ENCODE data around the gene PHACTR3. TPM values are rescaled to one million over a fixed set of nuclear protein-coding genes. Genes with fewer than 3 reads are reported as not detected.

The PHACTR3 gene
- polyA plus RNA-seq, 2 of the 4 experiments (the other 2 are of a cell fraction) = not detected

- CTCF ChIA-PET = interaction anchor here (1.0 to 4.2 kb wide), 3 partner anchors 10 to 28 kb away, joined by 4 to 27 read pairs (median 24); no protein-coding TSS in a partner anchor
- H3K4me1 ChIP-seq = no peaks in the 10 kb centered on the region
- TF ChIP-seq FOXS1 (CRISPR knock-in tag; IDR thresholded peaks at IDR 0.05) = no peak
- TF ChIP-seq HES2 (IDR thresholded peaks at IDR 0.05) = no peak
- no peak for TF ChIP-seq GATA3 (IDR thresholded peaks at IDR 0.05; ENCODE audit: borderline replicate concordance)
- TF ChIP-seq ZSCAN20 (CRISPR knock-in tag; IDR thresholded peaks at IDR 0.05) = no peak
- TF ChIP-seq EHMT2 (IDR thresholded peaks at IDR 0.05; ENCODE audit: low read depth) = no peak
- no peak for TF ChIP-seq HMGXB4 (CRISPR knock-in tag; IDR thresholded peaks at IDR 0.05; ENCODE audit: borderline replicate concordance)
- TF ChIP-seq REST (IDR thresholded peaks at IDR 0.05) = no peak
- TF ChIP-seq KDM5A (IDR thresholded peaks at IDR 0.05) = no peak
- TF ChIP-seq BHLHE40 (IDR thresholded peaks at IDR 0.05; ENCODE audit: low read depth, low read length) = no peak
- no peak for TF ChIP-seq E2F6 (IDR thresholded peaks at IDR 0.05; ENCODE audit: borderline replicate concordance, low read depth)
- TF ChIP-seq JUNB (IDR thresholded peaks at IDR 0.05) = no peak
- TF ChIP-seq BCL3 (IDR thresholded peaks at IDR 0.05) = no peak
- no peak for TF ChIP-seq KDM1A (IDR thresholded peaks at IDR 0.05; ENCODE audit: low read depth)
- TF ChIP-seq CHD2 (IDR thresholded peaks at IDR 0.05; ENCODE audit: low read length, partially characterized antibody) = no peak
- no peak for TF ChIP-seq POLR2AphosphoS2 (conservative IDR thresholded peaks at IDR 0.05; ENCODE audit: low read length)
- no peak for TF ChIP-seq RARB (CRISPR knock-in tag; IDR thresholded peaks at IDR 0.05)
- TF ChIP-seq MAFK (IDR thresholded peaks at IDR 0.05; ENCODE audit: partially characterized antibody) = no peak
- no peak for TF ChIP-seq CBX2 (IDR thresholded peaks at IDR 0.05; ENCODE audit: borderline replicate concordance, low read depth)
- no peak for TF ChIP-seq CTCF (IDR thresholded peaks at IDR 0.05)
- no peak for TF ChIP-seq MYC (IDR thresholded peaks at IDR 0.05; ENCODE audit: borderline replicate concordance, low read length)
- no peak for FAIRE-seq
- ATAC-seq = no peak
- H3K9me3 ChIP-seq = peaks cover 5% of the 10 kb centered on the region; the same call in 1 of the 3 replicates
- no peak for DNase-seq (ENCODE audit: low read depth in 1 of 2, low spot score in 1 of 2)
- no peak overlapping the region for H3K27ac ChIP-seq
- POLR2A ChIA-PET = no interaction called here
- H3K4me3 ChIP-seq = no peak overlapping the region
- WGBS (ENCODE audit: missing lambda C conversion rate) = 69% methylated on average over 23 of the region's 24 CpGs
- peak overlapping the region; percentile 40; the same call in 2 of the 3 replicates for H3K4me2 ChIP-seq
Measured at GRCh38 chr20:59589086-59589684, 15.2 kb upstream of the PHACTR3 start.

All from A549 (cell line).